SKM-1 treated with dmso at 0.1 percent for 144 hours (cell line): ENCODE data around the gene P2RX1.
"Not testable (repeated sequence)": the region's sequence is repeated elsewhere in the genome, so short reads cannot be mapped to it uniquely, and the experiment has no call there.

Source experiments
- DNase-seq: peaks from one replicate; lab custom pipeline; 2025; ENCODE audit not compliant: unreplicated experiment; lab: John Stamatoyannopoulos, UW

P2RX1 gene

DNA sequence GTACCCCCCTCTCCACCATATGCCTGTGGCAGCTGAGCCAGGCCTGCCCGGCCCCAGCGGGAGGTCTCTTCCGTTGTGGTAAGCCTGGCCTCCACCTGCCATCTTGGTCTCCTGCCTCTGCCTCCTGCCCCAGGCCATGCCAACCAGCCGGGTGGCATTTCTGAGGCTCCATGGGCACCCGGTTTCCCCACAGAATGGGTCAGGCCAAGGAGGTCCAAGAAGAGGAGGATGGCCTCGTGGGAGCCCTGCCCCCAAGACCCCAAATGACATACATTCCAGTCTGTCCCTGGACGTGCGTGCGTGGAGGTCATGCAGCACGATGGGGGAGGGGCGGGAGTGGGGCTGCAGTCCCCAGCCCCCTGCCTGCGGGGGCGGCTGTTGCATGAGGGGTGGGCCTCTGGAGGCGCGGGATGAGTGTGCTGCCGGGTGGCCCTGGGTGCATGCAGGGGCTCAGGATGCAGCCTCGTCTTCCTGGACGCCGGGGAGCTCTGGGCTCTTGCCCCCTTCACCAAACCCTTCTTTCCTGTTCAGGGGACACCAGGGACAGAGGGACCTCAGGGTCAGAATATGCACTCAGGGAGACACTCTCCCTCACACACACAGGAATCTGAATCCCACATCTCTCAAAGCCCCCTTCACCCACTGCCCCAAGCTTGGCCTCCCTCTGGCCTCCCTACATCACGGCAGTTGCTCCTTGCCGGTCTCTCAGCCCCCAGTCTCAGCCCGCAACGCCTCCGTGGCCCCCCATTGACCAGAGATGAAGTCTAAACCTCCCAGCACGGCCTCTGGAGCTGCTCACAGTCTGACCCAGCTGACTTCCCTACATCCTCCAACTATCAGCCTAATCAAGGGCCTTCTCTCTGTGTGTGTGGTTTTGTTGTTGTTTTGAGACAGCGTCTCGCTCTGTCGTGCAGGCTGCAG, 54.2 kb downstream of the P2RX1 start:
- DNase-seq, result no peak

DNA sequence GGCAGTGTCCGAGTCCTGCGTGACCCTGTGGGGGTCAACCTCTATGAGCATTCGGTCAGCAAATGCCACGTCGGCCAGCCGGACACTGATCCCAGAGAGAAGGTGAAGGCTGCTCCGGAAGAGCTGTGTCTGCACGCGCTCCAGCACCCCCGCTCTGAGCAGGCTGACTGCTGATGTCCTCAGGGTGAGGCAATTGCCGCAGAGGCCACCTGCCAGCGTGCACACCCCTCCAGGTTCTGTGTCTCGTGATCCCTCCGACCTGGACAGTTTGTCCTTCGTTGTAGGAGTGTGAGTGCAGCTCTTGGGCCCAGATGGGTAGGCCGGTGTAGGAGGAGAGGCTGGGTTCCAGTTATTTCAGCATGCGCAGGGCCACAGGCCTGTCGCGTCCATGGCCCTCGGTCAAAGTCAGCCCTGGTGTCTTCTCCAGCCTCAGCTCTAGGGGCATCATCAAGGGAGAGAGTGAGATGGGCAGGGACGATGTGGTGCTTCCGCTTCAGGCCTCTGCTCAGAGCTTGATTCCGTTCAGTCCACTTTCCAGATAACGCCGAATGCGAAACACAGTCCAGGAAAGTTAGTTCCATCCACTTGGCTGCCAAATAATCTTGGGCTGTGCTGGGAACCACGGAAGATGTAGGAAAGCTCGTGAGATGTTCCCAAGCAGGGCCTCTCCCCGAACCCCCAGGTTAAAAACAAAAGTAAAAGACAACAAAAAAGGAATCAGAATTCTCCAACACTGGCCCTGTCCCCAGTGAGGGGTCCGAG, 55.1 kb downstream of the P2RX1 start:
- no peak for DNase-seq

DNA sequence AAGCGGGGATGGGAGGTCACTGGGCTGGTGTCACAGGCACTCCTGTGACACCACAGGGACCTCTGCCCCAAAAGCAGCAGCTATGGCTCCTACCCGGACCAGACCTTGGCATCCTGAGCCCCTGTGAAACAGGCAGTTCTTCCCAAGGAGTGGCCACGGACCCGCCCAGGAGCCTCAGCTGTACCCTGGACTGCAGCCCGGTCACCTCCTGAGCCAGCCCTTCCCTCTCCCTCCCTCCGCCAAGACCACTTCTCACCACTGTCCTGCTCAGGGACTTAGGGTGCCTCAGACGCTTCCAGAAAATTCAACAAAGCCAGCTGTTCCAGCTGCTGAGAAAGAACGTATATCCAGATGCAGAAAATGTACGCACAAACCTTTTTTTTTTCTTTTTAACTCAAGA, 56.3 kb downstream of the P2RX1 start:
- no peak for DNase-seq

DNA sequence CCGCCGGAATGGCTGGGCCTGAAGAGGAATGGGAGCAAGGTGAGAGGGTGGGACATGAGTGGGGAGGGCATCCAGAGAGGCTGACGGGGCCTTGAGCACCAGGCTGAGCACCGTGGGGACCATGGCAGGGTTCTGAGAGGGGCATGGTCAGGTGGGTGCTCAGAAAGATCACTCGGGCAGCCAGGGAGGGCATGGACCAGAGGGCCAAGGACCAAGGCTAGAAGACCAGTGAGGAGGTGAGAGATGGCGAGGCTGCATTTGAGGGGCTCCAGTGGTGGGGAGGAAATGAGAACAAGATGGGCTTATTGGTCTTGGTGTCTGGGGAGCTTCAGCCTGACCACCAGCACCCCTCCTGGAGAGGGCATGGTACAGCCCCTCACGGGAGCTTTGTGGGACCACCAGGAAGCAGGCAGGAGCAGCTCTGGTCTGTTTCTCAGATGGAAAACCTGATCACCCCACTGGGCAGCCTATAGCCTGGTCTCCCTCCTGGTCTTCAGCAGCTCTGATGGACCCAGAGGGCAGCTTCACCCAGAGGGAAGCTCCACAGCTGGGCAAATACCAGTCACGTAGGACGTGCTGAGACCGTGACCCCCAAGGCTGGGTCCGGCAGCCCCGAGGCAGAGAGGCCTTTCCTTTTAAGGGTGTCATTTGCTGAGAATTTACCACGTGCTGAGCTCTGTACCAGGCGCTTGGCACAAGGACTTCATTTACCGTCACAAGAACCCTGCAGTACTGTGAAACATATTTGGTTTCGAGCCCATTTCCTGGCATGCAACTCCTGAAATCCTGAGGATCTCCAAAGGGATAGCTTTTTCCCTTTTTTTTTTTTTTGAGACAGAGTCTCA, 58.8 kb downstream of the P2RX1 start:
- no peak for DNase-seq

DNA sequence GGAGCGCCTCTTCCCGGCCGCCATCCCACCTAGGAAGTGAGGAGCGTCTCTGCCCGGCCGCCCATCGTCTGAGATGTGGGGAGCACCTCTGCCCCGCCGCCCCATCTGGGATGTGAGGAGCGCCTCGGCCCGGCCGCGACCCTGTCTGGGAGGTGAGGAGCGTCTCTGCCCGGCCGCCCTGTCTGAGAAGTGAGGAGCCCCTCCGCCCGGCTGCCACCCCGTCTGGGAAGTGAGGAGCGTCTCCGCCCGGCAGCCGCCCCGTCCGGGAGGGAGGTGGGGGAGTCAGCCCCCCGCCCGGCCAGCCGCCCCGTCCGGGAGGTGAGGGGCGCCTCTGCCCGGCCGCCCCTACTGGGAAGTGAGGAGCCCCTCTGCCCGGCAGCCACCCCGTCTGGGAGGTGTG, 62.1 kb downstream of the P2RX1 start:
- DNase-seq, result not testable (repeated sequence)

DNA sequence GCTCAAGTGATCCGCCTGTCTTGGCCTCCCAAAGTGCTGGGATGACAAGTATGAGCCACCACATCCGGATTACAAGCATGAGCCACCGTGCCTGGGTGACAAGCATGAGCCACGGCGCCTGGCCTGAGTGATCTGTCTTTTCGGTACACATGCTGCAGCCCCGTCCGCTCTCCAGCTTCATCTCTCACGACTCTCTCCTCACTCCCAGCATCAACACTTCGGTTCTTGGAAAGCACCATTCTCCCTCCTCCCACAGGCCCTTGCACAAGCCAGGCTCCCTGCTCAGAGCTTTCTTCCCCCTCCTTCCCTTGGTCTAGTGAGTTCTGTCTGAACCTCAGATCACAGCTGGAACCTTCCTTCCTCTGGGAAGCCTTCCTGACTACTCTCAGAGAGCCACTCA, 63.7 kb downstream of the P2RX1 start:
- DNase-seq, result no peak

DNA sequence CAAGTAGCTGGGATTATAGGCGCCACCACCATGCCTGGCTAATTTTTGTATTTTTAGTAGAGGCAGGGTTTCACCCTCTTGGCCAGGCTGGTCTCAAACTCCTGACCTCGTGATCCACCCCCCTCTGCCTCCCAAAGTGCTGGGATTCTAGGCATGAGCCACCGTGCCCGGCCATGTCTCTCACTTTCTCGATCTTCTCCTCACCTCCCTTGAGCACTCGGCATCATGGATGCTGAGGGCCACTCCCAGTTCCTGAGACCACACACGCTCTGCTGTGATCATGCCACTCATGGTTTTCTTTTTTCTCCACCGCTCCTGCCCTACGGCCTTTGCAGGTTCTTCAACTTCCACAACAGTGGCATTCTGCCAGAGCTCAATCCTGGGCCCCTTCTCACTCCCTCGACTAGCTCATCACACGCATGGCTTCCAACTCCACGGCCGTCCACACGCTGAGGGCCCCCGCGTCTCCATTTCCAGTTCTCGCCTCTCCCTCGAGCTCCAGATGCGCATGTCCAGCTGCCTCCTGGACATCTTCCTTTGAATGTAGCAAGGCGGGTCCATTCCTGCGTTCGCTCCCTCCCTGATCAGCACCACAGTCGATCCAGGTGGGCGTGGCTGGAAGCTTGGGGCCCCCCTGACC, 64.7 kb downstream of the P2RX1 start:
- no peak for DNase-seq

DNA sequence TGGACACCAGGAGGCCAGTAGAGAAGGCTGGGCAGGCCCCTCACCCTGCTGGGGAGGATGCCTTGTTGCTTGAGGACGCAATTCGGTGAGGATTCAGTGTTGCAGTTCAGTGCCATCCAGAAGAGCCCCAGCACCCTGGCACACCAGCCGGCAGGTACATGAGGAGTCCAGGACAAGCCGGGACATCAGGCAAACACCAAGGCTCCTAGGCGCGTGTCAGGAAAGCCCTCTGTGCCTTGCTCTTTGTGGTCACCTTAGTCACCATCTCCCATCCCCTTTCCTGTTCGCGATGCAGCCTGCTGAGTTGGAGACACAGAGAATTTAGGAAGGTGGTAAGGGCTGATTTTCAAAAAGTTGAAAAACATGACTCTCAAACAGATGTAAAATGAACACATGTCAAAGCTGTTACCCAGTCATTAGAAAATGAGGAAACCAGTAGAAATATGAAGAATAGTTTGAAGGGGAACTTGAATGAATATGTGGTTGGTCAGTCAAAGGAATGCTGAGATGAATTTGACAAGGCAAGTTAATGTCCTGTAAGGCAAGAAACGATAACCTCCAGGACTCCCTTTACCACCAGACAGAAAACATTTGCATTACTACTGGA, 67.9 kb downstream of the P2RX1 start:
- DNase-seq, result no peak

DNA sequence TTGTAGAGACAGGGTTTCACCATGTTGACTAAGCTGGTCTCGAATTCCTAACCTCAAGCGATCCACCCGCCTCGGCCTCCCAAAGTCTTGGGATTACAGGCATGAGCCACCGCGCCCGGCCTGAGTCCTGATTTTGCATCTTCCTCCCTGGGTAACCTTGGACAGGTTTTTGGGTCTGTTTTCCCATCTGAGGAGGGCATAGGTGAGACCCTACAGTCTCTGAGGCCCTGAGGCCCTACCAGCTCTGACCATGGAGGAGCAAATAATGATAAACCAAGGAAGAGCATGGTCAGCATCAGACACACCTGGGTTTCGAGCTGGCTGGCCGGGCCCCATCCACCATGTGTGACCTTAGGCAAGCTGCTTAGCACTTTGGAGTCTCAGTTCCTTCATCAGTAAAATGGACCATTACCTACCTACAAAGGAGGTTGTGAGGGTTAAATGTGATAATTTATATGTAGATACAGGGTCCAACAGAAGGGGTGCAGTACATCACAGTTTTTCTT, 69.0 kb downstream of the P2RX1 start:
- DNase-seq, result no peak
